ENCODE results near the gene FMO2.

- no peak for TF ChIP-seq TAF1 (IDR thresholded peaks at IDR 0.05; ENCODE audit: borderline replicate concordance, low read depth, low read length)
- TF ChIP-seq POLR2A (IDR thresholded peaks at IDR 0.05; ENCODE audit: low read depth, low read length), result no peak
These were observed 27.0 kb upstream of the FMO2 start for GRCh38 chr1:171158096-171158495.
